Progenitor cell of endocrine pancreas (in vitro differentiated cells): Measurements from ENCODE around the gene MYH3. TPM values are rescaled to one million over a fixed set of nuclear protein-coding genes. Genes with fewer than 3 reads are reported as not detected.

Experiments used
- DNase-seq: peaks from one replicate; pipeline ENCODE4 v3.0.0; 2021; ENCODE audit warnings: low spot score; ENCODE audit not compliant: unreplicated experiment
- H3K27ac Mint-ChIP-seq: 2 replicates; pipeline ENCODE4 v1.8.0; 2021; ENCODE audit warnings: mild to moderate bottlenecking, moderate library complexity, mixed read lengths
- H3K27me3 Mint-ChIP-seq: 2 replicates; pipeline ENCODE4 v1.8.0; 2021; ENCODE audit warnings: mixed read lengths
- H3K36me3 Mint-ChIP-seq: 2 replicates; pipeline ENCODE4 v1.8.0; 2022; ENCODE audit warnings: mixed read lengths; ENCODE audit not compliant: insufficient read depth
- H3K4me1 Mint-ChIP-seq: 2 replicates; pipeline ENCODE4 v1.8.0; 2021; ENCODE audit warnings: low read depth, mixed read lengths
- H3K4me3 Mint-ChIP-seq: 2 replicates; pipeline ENCODE4 v1.8.0; 2021; ENCODE audit warnings: low read depth, mild to moderate bottlenecking, moderate library complexity, mixed read lengths
- H3K9me3 Mint-ChIP-seq: 2 replicates; pipeline ENCODE4 v1.8.0; 2021; ENCODE audit warnings: low read depth, mixed read lengths
- CTCF ChIP-seq: fragments of 200-600 bp; sonication (generic); IDR thresholded peaks from one replicate; pipeline ENCODE4 v1.5.0; 2021; ENCODE audit warnings: antibody characterized with exemption, mild to moderate bottlenecking; ENCODE audit not compliant: unreplicated experiment
- total RNA-seq: library from RNA; stranded (reverse); gene quantifications from 2 replicates; pipeline ENCODE4 v1.2.1, GENCODE V29; 2021

Gene MYH3
- total RNA-seq, 1 donor from 2014 or later, result 4.4 TPM

- Mint-ChIP-seq H3K4me1 (no peaks in the 10 kb centered on the region), H3K4me3 (no peak overlapping the region), H3K27me3 (peaks cover 13% of the 10 kb centered on the region), H3K36me3 (no peaks in the 10 kb centered on the region), H3K9me3 (no peaks in the 10 kb centered on the region), H3K27ac (no peak overlapping the region)
- DNase-seq, result no peak
- no peak for TF ChIP-seq CTCF
These were observed 46.2 kb downstream of the MYH3 start for GRCh38 chr17:10610884-10611283.

- Mint-ChIP-seq H3K27ac (no peak overlapping the region), H3K4me3 (no peak overlapping the region), H3K36me3 (no peaks in the 10 kb centered on the region), H3K9me3 (no peaks in the 10 kb centered on the region), H3K27me3 (peaks cover 9% of the 10 kb centered on the region), H3K4me1 (no peaks in the 10 kb centered on the region)
- DNase-seq, result no peak
- TF ChIP-seq CTCF, result no peak
These were observed 48.9 kb downstream of the MYH3 start for GRCh38 chr17:10608244-10608643.

GRCh38 chr17:10606110-10606509, 51.0 kb downstream of the MYH3 start:
- no peak for DNase-seq
- Mint-ChIP-seq H3K4me3 (no peak overlapping the region), H3K27ac (no peak overlapping the region)

GRCh38 chr17:10605221-10605783, 51.8 kb downstream of the MYH3 start:
- H3K9me3 Mint-ChIP-seq, result no peaks in the 10 kb centered on the region
- peaks cover 13% of the 10 kb centered on the region for H3K27me3 Mint-ChIP-seq
- DNase-seq, result no peak
- no peak overlapping the region for H3K4me3 Mint-ChIP-seq
- no peak for TF ChIP-seq CTCF
- no peaks in the 10 kb centered on the region for H3K4me1 Mint-ChIP-seq
- H3K27ac Mint-ChIP-seq, result no peak overlapping the region
- no peaks in the 10 kb centered on the region for H3K36me3 Mint-ChIP-seq

More at GRCh38 chr17:10606110-10606509, 51.0 kb downstream of the MYH3 start:
- Mint-ChIP-seq H3K27me3 (peaks cover 11% of the 10 kb centered on the region), H3K4me1 (no peaks in the 10 kb centered on the region), H3K9me3 (no peaks in the 10 kb centered on the region), H3K36me3 (no peaks in the 10 kb centered on the region)
- no peak for TF ChIP-seq CTCF

DNA sequence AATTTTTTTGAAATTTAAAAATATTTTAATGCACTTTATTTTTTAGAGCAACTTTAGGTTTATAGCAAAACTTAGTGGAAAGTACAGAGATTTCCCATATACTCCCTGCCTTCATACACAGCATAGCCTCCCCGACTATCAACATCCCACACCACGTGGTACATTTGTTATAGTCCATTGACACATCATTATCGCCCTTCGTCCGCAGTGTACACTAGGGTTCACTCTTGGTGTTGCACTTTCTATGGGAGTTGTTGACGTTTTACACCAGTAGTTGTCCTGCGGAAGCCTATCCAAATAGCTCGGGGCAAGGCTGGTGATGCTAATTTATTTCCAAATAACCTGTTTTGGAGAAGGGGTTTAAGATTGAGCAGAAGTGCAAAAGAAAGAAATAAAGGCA, 52.6 kb downstream of the MYH3 start:
- peaks cover 17% of the 10 kb centered on the region for H3K27me3 Mint-ChIP-seq
- TF ChIP-seq CTCF, result no peak
- no peaks in the 10 kb centered on the region for H3K9me3 Mint-ChIP-seq
- no peak overlapping the region for H3K4me3 Mint-ChIP-seq
- no peaks in the 10 kb centered on the region for H3K4me1 Mint-ChIP-seq
- H3K27ac Mint-ChIP-seq, result no peak overlapping the region
- no peaks in the 10 kb centered on the region for H3K36me3 Mint-ChIP-seq
- DNase-seq, result no peak
